GM10847 (cell line): ENCODE data around the gene SNRNP70.

Experiments
- POLR2A ChIP-seq: IDR thresholded peaks from 2 replicates; pipeline ENCODE4 v1.6.1; 2011; ENCODE audit not compliant: insufficient read length; ENCODE audit errors: extremely low read depth

The SNRNP70 gene

GRCh38 chr19:49065905-49066512 is 19.2 kb upstream of the SNRNP70 start:
- no peak for TF ChIP-seq POLR2A

GRCh38 chr19:49067554-49067953 is 17.7 kb upstream of the SNRNP70 start:
- TF ChIP-seq POLR2A: no peak

GRCh38 chr19:49069026-49069425 is 16.2 kb upstream of the SNRNP70 start:
- no peak for TF ChIP-seq POLR2A

GRCh38 chr19:49070416-49070815 is 14.8 kb upstream of the SNRNP70 start:
- no peak for TF ChIP-seq POLR2A

DNA sequence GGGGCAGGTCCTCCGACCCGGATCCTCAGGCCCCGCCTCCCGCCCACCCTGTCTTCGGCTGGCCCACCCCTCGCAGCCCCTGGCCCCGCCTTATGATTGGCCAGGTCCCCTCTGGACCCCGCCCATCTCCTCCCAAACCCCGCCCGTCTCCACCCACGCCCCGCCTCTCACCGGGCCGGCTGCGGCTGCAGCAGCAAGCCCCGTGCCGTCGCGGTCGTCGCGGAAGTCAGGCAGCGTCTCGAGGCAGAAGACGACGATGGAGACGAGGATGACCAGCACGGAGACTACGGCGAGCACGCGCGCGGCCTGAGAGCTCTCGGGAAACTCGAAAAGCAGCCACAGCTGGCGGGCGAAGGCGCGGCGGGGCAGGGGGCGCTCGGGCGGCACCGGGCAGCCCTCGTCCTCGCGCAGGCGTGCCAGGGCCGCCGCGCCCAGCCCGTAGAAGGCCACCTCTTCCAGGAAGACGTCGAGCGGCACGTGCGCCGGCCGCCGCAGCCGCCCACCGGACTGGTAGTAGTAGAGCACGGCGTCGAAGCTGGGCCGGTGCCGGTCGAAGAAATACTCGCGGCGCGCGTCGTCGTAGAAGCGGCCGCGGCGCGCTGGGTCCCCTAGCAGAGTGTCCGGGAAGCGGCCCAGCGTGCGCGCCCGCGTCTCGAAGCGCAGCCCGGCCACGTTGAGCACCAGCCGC is 13.2 kb upstream of the SNRNP70 start:
- TF ChIP-seq POLR2A: no peak

- no peak for TF ChIP-seq POLR2A
Observed at GRCh38 chr19:49073514-49074378, 11.5 kb upstream of the SNRNP70 start.

DNA sequence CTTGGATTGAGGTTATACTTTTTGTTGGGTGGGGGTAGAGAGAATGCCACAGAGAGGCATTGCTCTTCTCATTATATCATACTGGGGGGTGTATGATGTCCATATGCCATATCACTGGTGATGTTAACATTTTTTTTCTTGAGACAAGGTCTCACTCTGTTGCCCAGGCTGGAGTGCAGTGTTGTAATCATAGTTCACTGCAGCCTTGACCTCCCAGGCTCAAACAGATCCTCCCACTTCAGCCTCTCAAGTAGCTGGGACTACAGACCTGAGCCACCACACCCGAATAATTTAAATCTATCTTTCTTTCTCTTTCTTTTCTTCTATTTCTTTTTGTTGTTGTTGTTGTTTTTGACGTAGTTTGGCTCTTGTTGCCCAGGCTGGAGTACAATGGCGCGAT is 4.9 kb upstream of the SNRNP70 start:
- no peak for TF ChIP-seq POLR2A

- no peak for TF ChIP-seq POLR2A
Observed at GRCh38 chr19:49081273-49081672, 4.0 kb upstream of the SNRNP70 start.

DNA sequence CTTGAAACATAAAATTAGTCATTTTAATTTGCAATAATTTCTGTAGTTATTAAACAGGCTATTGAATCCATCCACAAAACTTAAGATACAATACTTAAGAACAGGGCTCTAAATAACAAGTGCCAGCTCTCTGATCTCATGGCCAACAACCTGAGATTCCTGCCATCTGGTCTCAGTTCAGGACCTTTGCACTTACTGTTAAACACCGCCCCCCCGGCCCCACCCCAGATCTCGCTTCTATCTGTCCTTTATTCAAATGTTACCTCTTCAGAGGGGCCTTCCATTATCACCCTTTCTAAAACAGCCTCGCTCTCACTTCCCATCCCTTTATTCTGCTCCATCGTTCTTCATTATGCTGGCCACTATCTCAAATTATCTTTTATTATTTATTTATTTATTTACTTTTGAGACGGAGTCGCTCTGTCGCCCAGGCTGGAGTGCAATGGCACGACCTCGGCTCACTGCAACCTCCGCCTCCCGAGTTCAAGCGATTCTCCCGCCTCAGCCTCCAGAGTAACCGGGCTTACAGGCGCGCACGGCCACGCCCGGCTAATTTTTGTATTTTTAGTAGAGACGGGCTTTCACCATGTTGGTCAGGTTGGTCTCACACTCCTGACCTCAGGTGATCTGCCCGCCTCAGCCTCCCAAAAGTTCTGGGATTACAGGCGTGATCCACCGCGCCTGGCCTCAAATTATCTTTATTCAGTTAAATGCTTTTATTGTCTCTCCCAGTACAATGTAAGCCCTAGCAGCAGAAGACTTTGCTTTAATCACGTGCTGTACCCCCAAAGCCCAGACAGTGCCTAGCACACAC is 838 bp upstream of the SNRNP70 start:
- TF ChIP-seq POLR2A: no peak

DNA sequence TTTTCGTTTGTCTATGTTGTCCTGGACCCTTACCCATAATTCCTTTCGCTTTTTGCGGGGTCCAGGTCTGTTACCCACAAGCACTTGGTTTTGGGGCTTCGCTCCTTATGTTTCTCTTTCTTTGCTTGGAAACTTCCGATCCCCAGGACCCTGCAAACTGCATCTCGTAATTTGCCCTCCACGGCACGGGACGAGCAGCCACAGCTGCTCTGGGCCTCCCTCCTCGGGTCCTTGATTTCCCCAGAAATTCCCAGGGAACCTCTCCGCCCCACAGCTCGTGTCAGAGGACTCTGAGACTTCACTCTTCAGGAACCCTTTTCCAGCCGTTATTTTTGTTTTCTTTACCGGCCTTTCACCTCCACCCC is 599 bp downstream of the SNRNP70 start:
- no peak for TF ChIP-seq POLR2A

GRCh38 chr19:49086296-49086695 is 1.0 kb downstream of the SNRNP70 start:
- no peak for TF ChIP-seq POLR2A

DNA sequence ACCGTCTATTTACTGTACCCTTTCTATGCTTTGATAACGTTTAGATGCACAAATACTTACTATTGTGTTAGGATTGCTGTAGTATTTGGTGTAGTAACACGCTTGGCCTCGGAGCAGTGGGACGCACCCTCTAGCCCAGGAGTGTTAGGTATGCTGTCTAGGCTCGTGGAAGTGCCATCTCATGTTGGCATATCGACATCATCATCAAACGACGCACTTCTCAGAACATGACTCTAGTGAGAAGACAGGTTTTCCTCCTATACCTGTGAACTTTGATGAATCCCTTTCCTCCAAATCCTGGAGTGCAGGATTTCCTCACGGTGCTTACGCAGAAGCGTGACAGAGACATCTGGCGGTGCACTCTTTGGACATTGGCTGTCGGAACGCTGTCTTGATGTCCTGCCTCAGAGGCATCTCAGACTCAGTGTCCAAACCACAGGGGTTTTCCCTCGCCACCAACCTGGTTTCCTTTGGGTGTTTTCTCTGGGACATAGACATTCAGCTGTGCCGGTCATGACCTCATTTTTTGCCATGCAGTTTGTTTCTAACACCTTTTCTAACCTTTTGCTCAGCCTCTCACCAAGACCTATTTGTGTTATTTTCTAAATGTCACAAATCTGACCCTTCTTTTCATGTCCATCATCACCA is 6.3 kb downstream of the SNRNP70 start:
- TF ChIP-seq POLR2A: no peak

GRCh38 chr19:49092686-49093085 is 7.4 kb downstream of the SNRNP70 start:
- TF ChIP-seq POLR2A: no peak

- TF ChIP-seq POLR2A: no peak
Observed at GRCh38 chr19:49094505-49095482, 9.5 kb downstream of the SNRNP70 start.
